Measurements from ENCODE around the gene TRIM6. TPM values are rescaled to one million over a fixed set of nuclear protein-coding genes. Genes with fewer than 3 reads are reported as not detected.

Gene TRIM6
- total RNA-seq, 1 donor from 2014 or later = 10.1 TPM

Other genes starting within 250 kb of the TRIM6 start
- not detected for gene OR51B6, start 245.1 kb upstream of the TRIM6 start, total RNA-seq (ENCODE audit: unreplicated experiment)
- gene OR51M1, start 212.8 kb upstream of the TRIM6 start, total RNA-seq (ENCODE audit: unreplicated experiment) = not detected
- not detected for gene OR51Q1, start 174.5 kb upstream of the TRIM6 start, total RNA-seq (ENCODE audit: unreplicated experiment)
- 1.2 TPM for gene OR51I1, start 155.1 kb upstream of the TRIM6 start, total RNA-seq (ENCODE audit: unreplicated experiment)
- gene OR51I2, start 147.3 kb upstream of the TRIM6 start, total RNA-seq (ENCODE audit: unreplicated experiment) = not detected
- gene OR52D1, start 108.0 kb upstream of the TRIM6 start, total RNA-seq (ENCODE audit: unreplicated experiment) = not detected
- gene UBQLN3, start 86.7 kb upstream of the TRIM6 start, total RNA-seq (ENCODE audit: unreplicated experiment) = 1.1 TPM
- gene UBQLNL, start 79.9 kb upstream of the TRIM6 start, total RNA-seq (ENCODE audit: unreplicated experiment) = 4.4 TPM
- 2.1 TPM for gene OR52H1, start 48.1 kb upstream of the TRIM6 start, total RNA-seq (ENCODE audit: unreplicated experiment)
- not detected for gene OR52B6, start 15.8 kb upstream of the TRIM6 start, total RNA-seq (ENCODE audit: unreplicated experiment)
- gene TRIM34, start 28.4 kb downstream of the TRIM6 start, total RNA-seq (ENCODE audit: unreplicated experiment) = 0.64 TPM
- gene TRIM5, start 88.4 kb downstream of the TRIM6 start, total RNA-seq (ENCODE audit: unreplicated experiment) = 114 TPM
- gene TRIM22, start 93.2 kb downstream of the TRIM6 start, total RNA-seq (ENCODE audit: unreplicated experiment) = 1.2 TPM
- not detected for gene OR56B1, start 139.8 kb downstream of the TRIM6 start, total RNA-seq (ENCODE audit: unreplicated experiment)
- gene OR52N4, start 157.6 kb downstream of the TRIM6 start, total RNA-seq (ENCODE audit: unreplicated experiment) = not detected
- 6.8 TPM for gene OR52N5, start 186.7 kb downstream of the TRIM6 start, total RNA-seq (ENCODE audit: unreplicated experiment)
- gene OR52N1, start 194.6 kb downstream of the TRIM6 start, total RNA-seq (ENCODE audit: unreplicated experiment) = 13.6 TPM
- gene OR52N2, start 212.3 kb downstream of the TRIM6 start, total RNA-seq (ENCODE audit: unreplicated experiment) = not detected
- gene OR52E6, start 245.3 kb downstream of the TRIM6 start, total RNA-seq (ENCODE audit: unreplicated experiment) = not detected